ENCODE data around the gene ERC2.
"Not testable (repeated sequence)": the region's sequence is repeated elsewhere in the genome, so short reads cannot be mapped to it uniquely, and the experiment has no call there.

The ERC2 gene

DNA sequence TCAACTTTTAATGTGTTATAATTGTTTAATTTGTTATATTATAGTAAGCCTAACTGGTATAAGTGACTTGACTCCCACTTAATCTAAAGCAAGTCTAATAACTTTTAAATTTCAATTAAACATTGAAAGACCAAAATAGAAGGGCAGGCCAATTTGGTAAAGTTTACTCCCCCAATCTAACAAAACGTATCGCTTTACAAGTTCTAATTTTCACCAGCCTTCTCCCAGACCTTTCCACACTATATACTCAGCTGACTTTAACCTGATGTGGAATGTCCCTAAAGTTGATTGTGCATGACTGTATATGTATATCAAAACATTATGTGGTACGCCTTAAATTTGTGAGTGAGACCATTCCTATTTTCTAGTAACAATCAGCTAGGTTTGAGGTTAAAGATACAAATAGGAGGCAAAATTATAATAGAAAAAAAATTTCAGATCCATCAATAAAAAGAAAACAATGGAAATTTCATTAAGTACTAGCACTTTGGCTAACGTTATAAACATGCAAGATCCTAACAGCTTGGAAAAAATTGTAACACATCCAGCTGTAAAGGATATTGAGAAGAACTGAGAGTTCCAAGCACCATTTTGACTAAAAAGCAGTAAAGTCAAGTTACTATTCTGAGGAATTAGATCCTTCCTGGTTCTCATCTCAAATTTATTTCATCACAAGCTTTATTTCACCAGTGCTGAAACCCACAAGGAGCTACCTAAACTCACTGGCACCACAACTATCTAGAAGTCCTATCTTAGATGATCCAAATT is 199.5 kb downstream of the ERC2 start:
- FAIRE-seq, result no peak
- no peak for DNase-seq (ENCODE audit: insufficient read length, low spot score)

- FAIRE-seq; DNase-seq (ENCODE audit: insufficient read length, low spot score): not testable (repeated sequence)
These were observed 206.4 kb downstream of the ERC2 start for GRCh38 chr3:56261852-56262251.

DNA sequence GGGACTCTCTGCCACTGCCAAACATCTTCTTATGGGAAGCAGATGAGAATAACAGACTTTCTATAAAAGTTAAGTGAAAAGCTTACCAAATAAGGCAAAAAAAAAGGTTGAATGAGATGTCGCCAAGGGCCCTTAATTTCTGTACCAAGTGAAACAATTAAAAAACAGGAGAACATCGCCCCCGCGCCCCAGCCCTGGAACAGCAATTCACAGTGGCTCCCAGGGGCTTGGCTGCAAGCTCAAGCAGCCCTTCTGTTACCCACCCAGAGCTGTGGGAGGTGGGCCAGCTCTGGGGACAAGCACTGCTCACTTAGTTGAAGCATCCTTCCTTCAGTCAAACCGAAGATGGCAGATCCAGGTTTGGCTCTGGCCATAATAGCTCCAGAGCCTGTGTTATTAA is 208.0 kb downstream of the ERC2 start:
- no peak for FAIRE-seq
- DNase-seq (ENCODE audit: insufficient read length, low spot score), result no peak

DNA sequence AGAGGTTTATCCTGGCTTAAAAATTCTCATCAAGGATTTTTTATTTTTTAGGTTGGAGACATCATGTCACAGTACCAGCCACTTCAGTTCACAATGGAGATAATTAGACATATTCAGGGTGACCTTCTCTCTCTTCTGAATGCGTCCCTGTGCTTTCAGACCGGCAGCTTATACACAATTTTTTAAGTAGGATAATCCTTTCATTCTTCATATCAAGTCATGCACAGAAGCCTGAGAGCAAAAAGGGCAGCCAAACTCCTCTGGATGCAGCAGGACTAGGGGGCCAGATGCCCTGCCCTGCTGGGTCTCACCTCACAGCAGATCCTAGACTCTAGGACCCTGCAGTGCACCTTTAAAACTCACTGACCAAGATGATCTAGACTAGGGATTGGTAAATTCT is 210.4 kb downstream of the ERC2 start:
- FAIRE-seq (no peak), DNase-seq (ENCODE audit: insufficient read length, low spot score) (no peak)

- DNase-seq (ENCODE audit: insufficient read length, low spot score) (no peak), FAIRE-seq (no peak)
These were observed 213.4 kb downstream of the ERC2 start for GRCh38 chr3:56254835-56255234.

- FAIRE-seq, result no peak
- DNase-seq (ENCODE audit: insufficient read length, low spot score), result no peak
These were observed 214.2 kb downstream of the ERC2 start for GRCh38 chr3:56253941-56254665.

DNA sequence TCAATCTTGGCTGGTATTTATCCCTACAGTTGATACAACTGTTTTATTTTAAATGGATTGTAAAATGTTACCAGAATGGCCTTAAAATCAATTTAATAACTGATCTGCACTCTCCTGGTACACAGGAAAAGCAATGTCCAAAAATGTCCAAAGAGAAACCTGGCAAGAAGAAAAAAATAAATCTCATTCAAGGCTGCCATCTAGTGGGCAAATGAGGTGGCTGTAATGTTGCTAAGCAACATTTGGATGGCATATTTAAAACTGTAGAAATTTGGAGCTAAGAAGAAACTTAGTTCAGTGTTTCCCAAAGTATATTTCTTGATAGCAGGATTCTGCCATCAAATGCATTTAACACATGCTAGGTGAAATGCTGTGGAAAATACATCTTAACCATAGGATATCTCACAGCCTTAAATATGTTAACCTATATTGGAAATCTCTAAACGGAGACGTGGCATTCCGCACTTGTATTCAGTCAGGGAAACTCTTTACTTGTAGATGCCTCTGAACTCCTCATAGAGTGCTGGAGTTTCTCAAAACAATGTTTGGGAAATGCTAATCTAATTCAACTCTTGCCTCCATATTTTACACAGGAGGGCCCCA is 216.8 kb downstream of the ERC2 start:
- FAIRE-seq (no peak), DNase-seq (ENCODE audit: insufficient read length, low spot score) (peak; percentile 55)

DNA sequence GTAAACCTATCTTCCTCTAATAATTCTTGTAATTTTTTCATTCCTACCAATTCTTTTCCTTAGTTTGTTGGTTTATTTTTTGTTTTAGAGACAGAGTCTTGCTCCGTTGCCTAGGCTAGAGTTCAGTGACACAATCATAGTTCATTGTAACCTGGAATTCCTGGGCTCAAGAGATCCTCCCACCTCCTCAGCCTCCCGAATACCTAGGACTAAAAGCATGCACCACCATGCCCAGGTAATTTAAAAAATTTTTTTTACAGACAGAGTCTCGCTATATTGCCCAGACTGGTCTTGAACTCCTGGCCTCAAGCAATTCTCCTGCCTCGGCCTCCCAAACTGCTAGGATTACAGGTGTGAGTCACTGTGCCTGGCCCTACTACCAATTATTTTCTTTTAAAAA is 220.2 kb downstream of the ERC2 start:
- DNase-seq (ENCODE audit: insufficient read length, low spot score) (no peak), FAIRE-seq (no peak)

DNA sequence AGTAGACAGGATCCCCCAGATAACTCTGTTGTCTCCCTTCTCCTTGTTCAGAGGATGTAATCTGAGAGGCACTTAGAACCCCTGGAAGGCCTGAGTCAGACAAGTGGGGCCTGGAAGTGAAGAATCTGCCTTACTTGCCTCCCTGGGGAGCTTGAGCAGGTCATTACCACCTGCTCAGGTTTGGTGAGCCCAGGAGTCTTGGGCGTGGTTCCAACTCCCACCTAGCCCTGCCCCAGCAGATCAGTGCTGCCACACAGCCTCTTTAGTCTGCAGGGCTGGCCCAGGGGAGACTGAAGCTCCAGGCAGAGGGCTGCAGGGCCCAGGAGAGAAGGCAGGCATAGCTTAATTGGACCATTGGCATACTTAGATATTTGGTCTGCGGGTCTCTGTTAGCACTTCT is 230.0 kb downstream of the ERC2 start:
- FAIRE-seq (no peak), DNase-seq (ENCODE audit: insufficient read length, low spot score) (no peak)

DNA sequence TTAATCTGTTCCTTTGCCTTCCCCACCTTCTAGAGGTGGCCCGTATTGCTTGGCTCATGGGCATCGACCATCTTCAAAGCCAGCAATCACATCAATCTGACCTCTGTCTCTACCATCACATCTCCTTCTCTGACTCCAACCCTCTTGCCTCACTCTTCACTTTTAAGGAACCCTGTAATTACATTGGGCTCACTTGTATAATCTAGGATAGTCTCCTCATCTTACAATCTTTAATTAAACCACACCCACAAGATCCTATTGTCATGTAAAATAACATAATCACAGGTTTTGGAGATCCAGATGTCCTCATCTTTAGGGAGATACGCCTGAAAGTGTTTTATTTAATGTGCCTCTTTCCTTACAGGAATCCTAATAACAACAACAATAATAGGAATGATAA is 234.5 kb downstream of the ERC2 start:
- no peak for FAIRE-seq
- DNase-seq (ENCODE audit: insufficient read length, low spot score), result no peak

DNA sequence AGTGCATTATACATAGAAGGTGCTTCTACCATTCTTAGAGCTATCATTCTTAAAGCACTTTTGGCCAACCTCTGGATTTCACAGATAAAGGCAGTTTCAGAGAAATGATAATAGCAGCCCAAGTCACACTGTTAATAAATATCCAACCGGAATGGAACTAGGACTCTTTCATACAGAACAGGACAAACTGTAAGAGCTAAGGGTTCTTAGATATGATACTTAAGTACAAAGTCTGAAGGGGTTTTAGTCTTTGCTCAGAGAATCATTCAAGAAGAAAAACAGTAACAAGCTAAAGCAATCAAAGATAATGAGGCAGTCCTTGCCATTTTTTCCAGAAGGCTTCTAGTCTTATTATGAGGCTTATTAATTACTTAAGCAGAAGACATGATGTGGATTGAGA is 239.0 kb downstream of the ERC2 start:
- no peak for DNase-seq (ENCODE audit: insufficient read length, low spot score)
- no peak for FAIRE-seq

GRCh38 chr3:56222866-56223265 is 245.4 kb downstream of the ERC2 start:
- no peak for DNase-seq (ENCODE audit: insufficient read length, low spot score)
- FAIRE-seq, result no peak

GRCh38 chr3:56219894-56220805 is 248.1 kb downstream of the ERC2 start:
- no peak for DNase-seq (ENCODE audit: insufficient read length, low spot score)
- peak; percentile 26 for FAIRE-seq

GRCh38 chr3:56209982-56210751 is 258.1 kb downstream of the ERC2 start:
- no peak for FAIRE-seq
- DNase-seq (ENCODE audit: insufficient read length, low spot score), result no peak

- no peak for DNase-seq (ENCODE audit: insufficient read length, low spot score)
These were observed 260.3 kb downstream of the ERC2 start for GRCh38 chr3:56207922-56208321.

DNA sequence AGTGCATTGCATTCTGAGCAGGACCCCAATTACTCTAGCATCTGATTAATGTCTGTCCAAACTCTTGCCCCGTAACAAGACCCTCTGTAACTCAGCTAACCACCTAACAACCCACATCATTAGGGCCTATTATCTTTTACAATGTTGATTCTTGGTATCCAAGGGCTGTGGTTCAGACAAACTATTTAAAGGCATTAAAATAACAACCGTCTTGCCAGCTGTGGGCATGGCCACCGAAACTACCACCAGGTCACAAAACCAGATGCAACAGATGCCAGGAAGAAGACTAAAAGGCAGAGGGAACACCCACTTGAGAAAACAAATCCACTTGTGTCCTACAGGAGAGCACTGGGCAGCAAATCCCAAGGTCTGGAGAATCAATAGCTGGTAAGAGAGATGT is 262.9 kb downstream of the ERC2 start:
- DNase-seq (ENCODE audit: insufficient read length, low spot score) (no peak), FAIRE-seq (no peak)

More at GRCh38 chr3:56207922-56208321, 260.3 kb downstream of the ERC2 start:
- no peak for FAIRE-seq

GRCh38 chr3:56202997-56203396 is 265.3 kb downstream of the ERC2 start:
- no peak for DNase-seq (ENCODE audit: insufficient read length, low spot score)
- no peak for FAIRE-seq

DNA sequence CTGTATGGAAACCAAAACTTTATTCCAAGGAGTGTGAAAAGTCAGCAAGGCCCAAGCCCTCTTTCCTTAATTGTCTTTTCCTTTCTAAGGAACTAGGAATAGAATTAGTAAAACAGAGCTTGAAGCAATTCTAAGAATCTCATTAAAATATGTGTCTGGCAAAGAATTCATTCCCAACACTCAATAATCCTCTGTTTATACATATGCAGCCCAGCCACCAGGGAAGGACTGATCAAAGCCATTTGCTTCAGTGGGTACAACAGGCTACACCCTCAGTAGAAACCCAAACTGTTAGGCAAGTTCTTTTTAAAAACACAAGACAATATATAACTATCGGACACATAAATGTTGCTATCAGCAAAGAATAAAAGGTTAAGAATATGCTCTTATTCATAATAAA is 266.9 kb downstream of the ERC2 start:
- FAIRE-seq, result no peak

DNA sequence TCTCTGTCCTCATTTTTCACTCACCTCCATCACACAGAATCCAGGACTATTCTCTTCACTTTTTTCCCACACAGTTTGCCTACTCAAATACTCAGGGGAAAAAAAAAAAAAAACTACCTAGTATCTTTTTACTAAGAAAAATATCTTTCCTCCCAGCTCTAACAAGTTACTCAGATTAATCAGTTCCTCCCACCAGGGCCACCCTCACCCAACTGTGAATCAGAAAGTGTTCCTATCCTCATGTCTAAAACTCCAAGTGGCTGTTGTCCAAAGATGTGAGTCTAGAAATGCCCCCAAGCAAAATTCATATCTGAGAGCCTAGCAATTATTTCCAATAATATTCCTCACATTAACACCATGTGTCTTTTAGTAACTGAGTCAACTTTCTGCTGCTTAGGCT is 268.0 kb downstream of the ERC2 start:
- no peak for FAIRE-seq
- no peak for DNase-seq (ENCODE audit: insufficient read length, low spot score)

More for the DNA sequence above, 266.9 kb downstream of the ERC2 start:
- DNase-seq (ENCODE audit: insufficient read length, low spot score), result no peak

- DNase-seq (ENCODE audit: insufficient read length, low spot score) (no peak), FAIRE-seq (no peak)
These were observed 270.3 kb downstream of the ERC2 start for GRCh38 chr3:56197991-56198390.
